Measurements from ENCODE around the gene PIK3R6.

DNA sequence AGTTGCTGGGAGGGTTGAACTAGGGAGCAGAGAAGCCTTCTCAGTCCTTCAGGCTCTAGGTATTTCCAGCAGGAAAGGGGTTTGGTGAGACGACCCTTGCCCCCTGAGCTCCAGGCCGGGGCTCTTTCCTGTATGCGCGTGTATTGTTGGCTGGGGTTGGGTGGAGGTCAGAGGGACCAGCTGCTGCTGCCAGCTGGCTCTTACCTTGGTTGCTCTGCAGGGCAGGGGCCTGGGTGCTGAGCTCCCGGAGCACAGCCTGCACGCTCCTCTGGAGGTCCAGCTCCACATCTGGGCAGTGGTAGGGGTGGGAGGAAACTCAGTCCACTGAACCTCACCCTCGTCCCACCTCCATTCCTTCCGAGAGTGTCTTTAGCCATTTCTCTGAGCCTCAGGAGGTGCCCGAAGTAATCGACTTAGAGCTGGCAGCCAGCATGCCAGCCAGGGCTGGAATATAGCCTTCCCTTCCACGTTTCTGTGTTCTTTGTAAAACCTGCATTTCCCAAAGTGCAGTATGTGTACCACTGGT is 28.0 kb downstream of the PIK3R6 start:
- no peak for TF ChIP-seq EZH2phosphoT487 (IDR thresholded peaks at IDR 0.05; ENCODE audit: insufficient read depth, low read depth)
- TF ChIP-seq EZH2 (IDR thresholded peaks at IDR 0.05; ENCODE audit: insufficient read depth, poor library complexity, severe bottlenecking): no peak
